Eye (tissue), 1 donor: ENCODE results near the gene CATSPER3.
A peak's percentile ranks its signal among the peaks of the same experiment; 100 is the strongest.
"Not testable (repeated sequence)": the region's sequence is repeated elsewhere in the genome, so short reads cannot be mapped to it uniquely, and the experiment has no call there.

Experiments
- DNase-seq: peaks from one replicate; pipeline ENCODE4 v3.0.0-alpha.2; 2015

Gene CATSPER3

GRCh38 chr5:134975843-134976242, 8.1 kb downstream of the CATSPER3 start:
- DNase-seq, result no peak

- DNase-seq, result no peak
Observed at GRCh38 chr5:134976841-134977240, 9.1 kb downstream of the CATSPER3 start.

- DNase-seq, result no peak
Observed at GRCh38 chr5:134979416-134979815, 11.7 kb downstream of the CATSPER3 start.

GRCh38 chr5:134982230-134982629, 14.5 kb downstream of the CATSPER3 start:
- DNase-seq, result peak; percentile 3

- no peak for DNase-seq
Observed at GRCh38 chr5:134989266-134989830, 21.6 kb downstream of the CATSPER3 start.

- DNase-seq, result not testable (repeated sequence)
Observed at GRCh38 chr5:134990183-134990582, 22.5 kb downstream of the CATSPER3 start.

- DNase-seq, result no peak
Observed at GRCh38 chr5:134992148-134992547, 24.4 kb downstream of the CATSPER3 start.

- no peak for DNase-seq
Observed at GRCh38 chr5:134993161-134993560, 25.5 kb downstream of the CATSPER3 start.

GRCh38 chr5:134994560-134995156, 27.0 kb downstream of the CATSPER3 start:
- no peak for DNase-seq

GRCh38 chr5:134995850-134996402, 28.2 kb downstream of the CATSPER3 start:
- DNase-seq, result no peak

GRCh38 chr5:134997015-134997414, 29.3 kb downstream of the CATSPER3 start:
- DNase-seq, result no peak

GRCh38 chr5:134998068-134998467, 30.4 kb downstream of the CATSPER3 start:
- not testable (repeated sequence) for DNase-seq

- DNase-seq, result no peak
Observed at GRCh38 chr5:135004376-135004775, 36.7 kb downstream of the CATSPER3 start.

GRCh38 chr5:135005076-135005475, 37.4 kb downstream of the CATSPER3 start:
- DNase-seq, result no peak

GRCh38 chr5:135007305-135007704, 39.6 kb downstream of the CATSPER3 start:
- DNase-seq, result no peak

GRCh38 chr5:135007749-135008363, 40.1 kb downstream of the CATSPER3 start:
- no peak for DNase-seq

- no peak for DNase-seq
Observed at GRCh38 chr5:135008556-135008955, 40.8 kb downstream of the CATSPER3 start.

- DNase-seq, result no peak
Observed at GRCh38 chr5:135008981-135009735, 41.5 kb downstream of the CATSPER3 start.

GRCh38 chr5:135009736-135010501, 42.2 kb downstream of the CATSPER3 start:
- no peak for DNase-seq

GRCh38 chr5:135010502-135011354, 43.0 kb downstream of the CATSPER3 start:
- no peak for DNase-seq

GRCh38 chr5:135011355-135012032, 43.8 kb downstream of the CATSPER3 start:
- no peak for DNase-seq
